Esophagus muscularis mucosa (tissue), 4 donors: Measurements from ENCODE around the gene AFAP1. TPM values are rescaled to one million over a fixed set of nuclear protein-coding genes. Genes with fewer than 3 reads are reported as not detected.

ENCODE experiments used
- DNase-seq: peaks from one replicate; pipeline ENCODE4 v3.0.0-alpha.2; 2017; ENCODE audit errors: extremely low spot score
- H3K27ac ChIP-seq, 4 donors: fragments of 200-600 bp; sonication (generic); replicated peaks in 1 of 4; 1 replicate in 3 of 4; 2 replicates in 1 of 4; pipeline ENCODE4 v1.5.1; 2016 to 2019; ENCODE audit warnings: mild to moderate bottlenecking in 1 of 4
- H3K27me3 ChIP-seq, 4 donors: fragments of 200-600 bp; sonication (generic); one replicate each; pipeline versions ENCODE4 v1.5.1 to v1.6.0; 2016 to 2019
- H3K36me3 ChIP-seq, 4 donors: fragments of 200-600 bp; sonication (generic); one replicate each; pipeline ENCODE4 v1.5.1; 2016 to 2019
- H3K4me1 ChIP-seq, 4 donors: fragments of 200-600 bp; sonication (generic); one replicate each; pipeline ENCODE4 v1.5.1; 2016 to 2019
- H3K4me3 ChIP-seq, 4 donors: fragments of 200-600 bp; sonication (generic); 1 replicate in 2 of 4; 2 replicates in 2 of 4; pipeline ENCODE4 v1.5.1; 2016 to 2019; ENCODE audit warnings: mild to moderate bottlenecking in 4 of 4, moderate library complexity in 1 of 4
- H3K9me3 ChIP-seq, 4 donors: fragments of 200-600 bp; sonication (generic); 1 replicate in 3 of 4; 2 replicates in 1 of 4; pipeline ENCODE4 v1.5.1; 2016 to 2019
- EP300 ChIP-seq: sonication (generic); formaldehyde crosslinking; IDR thresholded peaks from one replicate; pipeline ENCODE4 v1.6.1; 2017; ENCODE audit warnings: antibody characterized with exemption
- POLR2A ChIP-seq: fragments of 450-650 bp; IDR thresholded peaks from one replicate; pipeline ENCODE4 v1.6.1; 2017; ENCODE audit warnings: antibody characterized with exemption, moderate library complexity, mild to moderate bottlenecking, low read depth
- POLR2AphosphoS5 ChIP-seq, 2 donors: sonication (generic); formaldehyde crosslinking; IDR thresholded peaks; one replicate each; pipeline ENCODE4 v1.6.1; 2017; ENCODE audit warnings: antibody characterized with exemption in 2 of 2
- WGBS: methylation state at CpG from one replicate; pipeline ENCODE4 v1.1.5; 2018; 5-methylcytosine and 5-hydroxymethylcytosine counted together
- intact Hi-C: fragments of 100-400 bp; cut with DNase I; formaldehyde crosslinking; loops from one replicate; pipeline ENCODE4 v1.15.1; 2023
- total RNA-seq, 4 donors: library from RNA; depleted of rRNA; stranded (reverse); fragments of >200 nt; gene quantifications; one replicate each; pipeline versions ENCODE4 v1.1.0 to v1.2.1, GENCODE V29; 2016
- TF ChIP-seq, protein P1 (sequence below), 3 experiments: fragments of 200-600 bp in 2 of 3; fragments of 450-650 bp in 1 of 3; sonication (generic) in 2 of 3; IDR thresholded peaks; one replicate each; pipeline ENCODE4 v1.5.1; 2017 to 2019; ENCODE audit warnings: antibody characterized with exemption in 3 of 3, mild to moderate bottlenecking in 2 of 3, moderate library complexity in 1 of 3

AFAP1 gene
- total RNA-seq, 4 donors from 2014 or later = 37.8 to 71.3 (median 50.9) TPM

- no peak for DNase-seq
- WGBS = 34% methylated on average over 4 of the region's 4 CpGs
- TF ChIP-seq, protein P1, sequence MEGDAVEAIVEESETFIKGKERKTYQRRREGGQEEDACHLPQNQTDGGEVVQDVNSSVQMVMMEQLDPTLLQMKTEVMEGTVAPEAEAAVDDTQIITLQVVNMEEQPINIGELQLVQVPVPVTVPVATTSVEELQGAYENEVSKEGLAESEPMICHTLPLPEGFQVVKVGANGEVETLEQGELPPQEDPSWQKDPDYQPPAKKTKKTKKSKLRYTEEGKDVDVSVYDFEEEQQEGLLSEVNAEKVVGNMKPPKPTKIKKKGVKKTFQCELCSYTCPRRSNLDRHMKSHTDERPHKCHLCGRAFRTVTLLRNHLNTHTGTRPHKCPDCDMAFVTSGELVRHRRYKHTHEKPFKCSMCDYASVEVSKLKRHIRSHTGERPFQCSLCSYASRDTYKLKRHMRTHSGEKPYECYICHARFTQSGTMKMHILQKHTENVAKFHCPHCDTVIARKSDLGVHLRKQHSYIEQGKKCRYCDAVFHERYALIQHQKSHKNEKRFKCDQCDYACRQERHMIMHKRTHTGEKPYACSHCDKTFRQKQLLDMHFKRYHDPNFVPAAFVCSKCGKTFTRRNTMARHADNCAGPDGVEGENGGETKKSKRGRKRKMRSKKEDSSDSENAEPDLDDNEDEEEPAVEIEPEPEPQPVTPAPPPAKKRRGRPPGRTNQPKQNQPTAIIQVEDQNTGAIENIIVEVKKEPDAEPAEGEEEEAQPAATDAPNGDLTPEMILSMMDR (IDR thresholded peaks at IDR 0.05) = no peak
- no peak for TF ChIP-seq POLR2AphosphoS5 (IDR thresholded peaks at IDR 0.05)
- no peak for TF ChIP-seq EP300
- no peak for TF ChIP-seq POLR2A
- Histone ChIP-seq H3K4me1 (peaks cover 9 to 92% (median 71%) of the 10 kb centered on the region in 4 donors), H3K9me3 (no peaks in the 10 kb centered on the region), H3K27ac (peak overlapping the region; percentile 25 to 92 (median 72)), H3K4me3 (no peak overlapping the region), H3K27me3 (no peaks in the 10 kb centered on the region), H3K36me3 (no peaks in the 10 kb centered on the region)
- intact Hi-C loops = no loop called here
These were observed 41.3 kb downstream of the AFAP1 start for GRCh38 chr4:7898385-7898784.

GRCh38 chr4:7897811-7898210, 41.9 kb downstream of the AFAP1 start:
- H3K4me1 ChIP-seq = peaks cover 3 to 88% (median 66%) of the 10 kb centered on the region in 4 donors
- no peak for TF ChIP-seq EP300
- TF ChIP-seq, protein P1 (IDR thresholded peaks at IDR 0.05) = no peak
- no peak for TF ChIP-seq POLR2AphosphoS5 (IDR thresholded peaks at IDR 0.05)
- TF ChIP-seq POLR2A = no peak
- intact Hi-C loops = no loop called here
- H3K9me3 ChIP-seq = no peaks in the 10 kb centered on the region
- no peak overlapping the region for H3K4me3 ChIP-seq
- H3K36me3 ChIP-seq = no peaks in the 10 kb centered on the region
- no peak for DNase-seq
- peak overlapping the region; percentile 25 to 92 (median 72) for H3K27ac ChIP-seq
- 86% methylated on average over 7 of the region's 7 CpGs for WGBS
- H3K27me3 ChIP-seq = no peaks in the 10 kb centered on the region

DNA sequence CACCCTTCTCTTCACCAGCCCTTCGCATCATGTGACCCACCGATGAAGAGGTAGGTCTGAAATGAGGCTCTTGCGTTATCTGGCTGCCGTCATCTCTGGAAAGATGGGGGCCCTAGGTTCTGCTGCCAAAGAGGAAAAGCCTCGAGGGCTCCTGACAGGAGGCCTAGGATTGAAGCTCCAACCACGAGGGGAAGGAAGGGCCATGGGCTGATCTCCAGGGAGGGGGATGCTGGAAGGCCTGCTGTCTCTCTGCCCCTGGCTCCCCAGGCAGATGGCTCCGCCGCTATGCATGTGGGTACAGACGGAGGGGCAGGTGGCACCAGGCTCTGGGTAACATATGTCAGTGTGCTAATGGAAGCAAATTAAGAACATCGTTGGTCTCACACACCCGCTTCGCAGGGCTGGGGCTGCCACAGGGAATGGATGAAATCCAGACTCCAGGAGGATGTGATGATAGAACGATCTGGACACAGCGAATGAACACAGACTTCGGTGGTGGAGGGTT, 44.9 kb downstream of the AFAP1 start:
- peak overlapping the region; percentile 51 to 63 (median 56) for H3K27ac ChIP-seq
- intact Hi-C loops = no loop called here
- 63% methylated on average over 15 of the region's 15 CpGs for WGBS

DNA sequence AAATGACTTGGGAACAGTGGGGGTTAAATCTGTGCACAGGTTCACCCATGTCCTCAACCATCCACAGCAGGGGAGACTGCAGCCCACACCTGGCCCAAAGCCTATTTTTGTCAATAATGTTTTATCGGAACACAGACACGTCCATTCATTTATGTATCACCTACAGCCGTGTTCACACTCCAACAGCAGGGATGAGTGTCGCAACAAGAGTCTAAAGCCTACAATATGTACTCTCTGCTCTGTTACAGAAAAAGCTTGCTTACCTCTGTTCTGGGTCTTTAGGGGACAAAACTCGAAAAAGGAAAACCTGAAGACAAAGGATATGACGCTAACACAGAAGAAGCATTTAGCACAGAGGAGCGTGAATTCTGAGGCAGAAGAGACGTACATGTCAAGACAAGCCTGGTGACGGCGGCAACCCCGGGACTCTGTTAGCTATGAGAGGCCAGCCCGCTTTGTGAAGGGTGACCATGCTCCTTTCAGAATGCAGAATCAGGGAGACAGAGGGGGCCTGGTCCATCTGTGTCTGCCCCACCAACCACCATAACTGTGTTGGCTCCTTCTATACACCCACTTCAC, 45.5 kb downstream of the AFAP1 start:
- TF ChIP-seq POLR2AphosphoS5 (IDR thresholded peaks at IDR 0.05) (no peak), EP300 (no peak)
- TF ChIP-seq, protein P1 (IDR thresholded peaks at IDR 0.05) = no peak
- intact Hi-C loops = no loop called here
- H3K4me3 ChIP-seq = no peak overlapping the region
- H3K4me1 ChIP-seq = peaks cover 11 to 82% (median 61%) of the 10 kb centered on the region in 4 donors
- H3K36me3 ChIP-seq = no peaks in the 10 kb centered on the region
- DNase-seq = no peak
- H3K27me3 ChIP-seq = no peaks in the 10 kb centered on the region
- no peaks in the 10 kb centered on the region for H3K9me3 ChIP-seq
- 94% methylated on average over 12 of the region's 12 CpGs for WGBS
- H3K27ac ChIP-seq = peak overlapping the region; percentile 51 to 63 (median 56)

More for the DNA sequence above, 44.9 kb downstream of the AFAP1 start:
- TF ChIP-seq POLR2AphosphoS5 (IDR thresholded peaks at IDR 0.05) (no peak), POLR2A (no peak), EP300 (no peak)
- TF ChIP-seq, protein P1 (IDR thresholded peaks at IDR 0.05) = no peak
- Histone ChIP-seq H3K27me3 (no peaks in the 10 kb centered on the region), H3K4me3 (no peak overlapping the region), H3K36me3 (no peaks in the 10 kb centered on the region), H3K4me1 (peaks cover 11 to 88% (median 65%) of the 10 kb centered on the region in 4 donors), H3K9me3 (no peaks in the 10 kb centered on the region)
- DNase-seq = no peak
